ENCODE data around the gene RNF208. TPM values are rescaled to one million over a fixed set of nuclear protein-coding genes. Genes with fewer than 3 reads are reported as not detected.

Gene RNF208
- polyA plus RNA-seq, 3 donors from 2014 or later, result not detected

DNA sequence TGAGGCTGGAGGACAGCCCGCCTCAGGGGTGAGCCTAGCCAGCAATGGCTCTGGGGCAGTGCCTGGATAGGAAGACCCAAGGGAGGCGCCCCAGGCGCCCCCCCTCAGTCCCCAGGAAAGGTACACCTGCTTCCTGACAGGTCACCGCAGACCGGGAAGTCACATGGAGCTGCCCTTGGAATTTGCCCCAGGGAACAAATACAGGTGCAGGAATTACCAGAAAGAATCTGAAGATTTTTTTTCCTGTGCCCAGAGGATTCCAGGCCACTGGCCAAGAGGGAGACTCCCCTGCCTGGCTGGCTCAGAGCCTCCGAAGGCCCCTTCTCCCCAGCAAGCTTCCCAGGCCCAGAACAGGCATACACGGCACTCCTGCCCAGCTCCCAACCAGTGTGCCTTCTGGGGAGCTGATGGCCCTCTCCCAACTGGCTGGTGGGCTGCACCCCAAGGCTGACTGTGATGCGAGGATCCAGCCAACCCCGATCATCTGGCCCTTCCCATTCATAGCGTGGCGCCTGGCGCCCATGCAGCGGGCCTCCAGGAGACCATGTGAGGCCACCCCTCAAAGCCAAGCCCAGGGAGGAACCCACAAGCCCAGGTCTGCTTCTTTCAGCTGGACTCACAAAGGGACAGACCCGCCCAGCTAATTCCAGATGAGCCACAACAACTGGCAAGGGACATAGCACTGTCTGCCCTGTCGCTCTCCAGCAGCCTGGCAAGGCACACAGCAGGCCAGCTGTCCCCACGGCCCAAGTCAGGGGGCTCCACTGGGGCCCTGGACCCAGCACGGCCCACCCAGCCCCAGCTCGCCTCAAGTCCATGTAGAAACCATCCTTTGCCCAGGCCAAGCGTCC lies 23.8 kb downstream of the RNF208 start:
- Mint-ChIP-seq H3K27me3 (ENCODE audit: low read depth in 3 of 3) (peaks cover 0 to 4% (median 0%) of the 10 kb centered on the region in 3 donors), H3K4me1 (peaks cover 7 to 12% of the 10 kb centered on the region in 2 donors), H3K27ac (no peak overlapping the region), H3K9me3 (no peaks in the 10 kb centered on the region), H3K4me3 (peak overlapping the region in 3 of 5 donors; percentile 24 to 46 (median 24)), H3K36me3 (no peaks in the 10 kb centered on the region)
- DNase-seq, result no peak

DNA sequence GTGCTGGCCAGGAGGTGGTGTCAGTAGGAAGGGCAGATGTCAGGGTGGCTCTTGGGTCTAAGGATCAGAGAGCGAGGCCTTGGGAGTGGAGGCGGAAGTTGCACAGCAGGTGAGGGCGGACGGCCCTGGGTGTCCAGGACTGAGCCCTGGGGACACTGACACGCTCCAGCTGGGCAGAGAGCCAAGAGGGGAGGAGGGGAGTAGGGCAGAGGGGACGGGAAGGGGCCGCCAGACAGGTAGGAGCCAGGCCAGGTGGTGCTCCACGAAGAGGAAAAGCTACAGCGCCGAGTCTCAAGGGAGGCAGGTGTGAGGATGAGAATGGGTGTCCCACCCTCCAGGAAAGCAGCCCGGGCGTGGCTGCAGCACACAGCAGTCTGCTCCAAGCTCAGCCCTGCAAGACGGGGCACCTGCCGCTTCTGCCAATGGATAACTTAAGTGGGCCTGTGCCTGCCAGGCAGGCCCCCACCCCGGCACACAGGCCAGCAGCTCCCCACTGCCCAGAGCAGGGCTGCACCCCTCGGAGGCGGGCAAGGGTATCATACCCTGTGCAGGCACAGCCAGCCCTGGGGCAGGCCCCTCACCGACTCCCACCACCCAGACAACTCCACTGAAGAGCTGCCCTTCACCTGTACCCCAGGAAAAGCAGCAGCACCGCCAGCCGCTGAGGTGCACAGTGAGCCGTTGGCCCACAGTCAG lies 26.4 kb downstream of the RNF208 start:
- Mint-ChIP-seq H3K9me3 (no peaks in the 10 kb centered on the region), H3K27ac (no peak overlapping the region), H3K27me3 (ENCODE audit: low read depth in 3 of 3) (peaks cover 0 to 2% (median 2%) of the 10 kb centered on the region in 3 donors), H3K4me3 (no peak overlapping the region), H3K4me1 (peaks cover 0 to 7% of the 10 kb centered on the region in 2 donors), H3K36me3 (no peaks in the 10 kb centered on the region)
- DNase-seq, result no peak

DNA sequence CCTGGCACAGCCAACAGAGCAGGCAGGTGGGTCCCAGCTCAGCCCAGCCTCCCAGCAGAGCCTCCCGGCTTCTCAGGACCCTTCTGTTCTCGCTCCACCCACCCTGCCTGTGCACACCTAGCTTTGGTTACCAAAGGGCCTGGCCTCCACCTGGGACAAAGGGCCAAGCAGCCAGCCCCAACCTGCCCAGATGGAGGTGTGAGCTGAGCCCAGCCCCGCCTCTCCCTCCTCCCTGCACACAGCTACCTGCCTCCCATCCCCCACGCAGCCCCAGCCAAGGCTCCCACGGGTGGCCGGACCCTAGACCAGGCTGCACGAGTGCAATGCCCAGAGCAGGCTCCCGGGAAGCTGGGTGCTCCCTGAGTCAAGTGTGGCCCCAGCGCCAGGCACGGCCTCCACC lies 27.1 kb downstream of the RNF208 start:
- Mint-ChIP-seq H3K36me3 (no peaks in the 10 kb centered on the region), H3K9me3 (no peaks in the 10 kb centered on the region), H3K4me1 (peaks cover 0 to 7% of the 10 kb centered on the region in 2 donors), H3K27me3 (ENCODE audit: low read depth in 3 of 3) (peaks cover 0 to 2% (median 1%) of the 10 kb centered on the region in 3 donors), H3K27ac (no peak overlapping the region), H3K4me3 (no peak overlapping the region)
- DNase-seq, result no peak

DNA sequence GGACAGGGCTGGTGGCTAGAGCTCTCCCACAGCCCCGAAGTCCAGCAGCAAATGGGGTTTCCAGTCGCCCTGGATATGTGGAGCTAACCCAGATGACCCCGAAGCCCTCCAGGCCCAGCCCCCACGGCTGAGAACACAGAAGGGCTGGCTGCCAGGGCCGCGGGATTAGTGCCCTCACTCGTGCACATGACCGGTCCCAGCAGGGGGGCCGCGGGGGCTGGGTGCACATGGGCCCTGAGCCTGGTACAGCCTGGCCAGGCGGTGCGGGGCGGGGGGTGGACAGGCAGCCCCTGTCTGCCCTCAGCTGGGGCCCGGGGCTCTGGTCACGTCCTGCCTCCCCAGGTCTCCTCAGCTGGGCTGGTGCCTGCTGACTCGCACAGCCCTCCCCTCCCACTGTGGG lies 27.7 kb downstream of the RNF208 start:
- Mint-ChIP-seq H3K36me3 (no peaks in the 10 kb centered on the region), H3K27ac (no peak overlapping the region), H3K4me3 (no peak overlapping the region), H3K27me3 (ENCODE audit: low read depth in 3 of 3) (peaks cover 0 to 2% (median 1%) of the 10 kb centered on the region in 3 donors), H3K9me3 (no peaks in the 10 kb centered on the region), H3K4me1 (peaks cover 5 to 9% of the 10 kb centered on the region in 2 donors)
- no peak for DNase-seq

DNA sequence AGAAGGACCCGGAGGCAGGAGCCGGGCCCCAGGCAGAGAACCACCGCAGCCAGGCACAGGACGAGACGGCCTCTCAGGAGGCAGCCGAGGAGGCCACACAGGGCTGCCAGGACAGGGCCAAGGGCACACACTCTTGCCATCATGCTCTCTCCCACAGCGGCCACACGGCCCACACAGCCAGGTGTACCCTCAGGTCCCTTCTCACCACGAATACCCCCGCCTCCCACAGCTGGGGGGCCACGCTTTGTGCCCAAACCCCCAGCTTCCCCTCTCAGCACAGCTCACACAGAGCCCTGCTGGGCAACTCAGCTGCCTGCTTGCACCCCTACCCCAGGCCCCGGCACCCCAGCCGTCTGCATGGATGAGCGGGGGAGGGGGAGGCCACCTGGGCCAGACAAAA lies 28.3 kb downstream of the RNF208 start:
- H3K9me3 Mint-ChIP-seq, result no peaks in the 10 kb centered on the region
- DNase-seq, result no peak
- no peak overlapping the region for H3K4me3 Mint-ChIP-seq
- H3K4me1 Mint-ChIP-seq, result peaks cover 11 to 14% of the 10 kb centered on the region in 2 donors
- no peak overlapping the region for H3K27ac Mint-ChIP-seq
- no peaks in the 10 kb centered on the region for H3K36me3 Mint-ChIP-seq
- H3K27me3 Mint-ChIP-seq (ENCODE audit: low read depth in 3 of 3), result peaks cover 0 to 2% (median 1%) of the 10 kb centered on the region in 3 donors

DNA sequence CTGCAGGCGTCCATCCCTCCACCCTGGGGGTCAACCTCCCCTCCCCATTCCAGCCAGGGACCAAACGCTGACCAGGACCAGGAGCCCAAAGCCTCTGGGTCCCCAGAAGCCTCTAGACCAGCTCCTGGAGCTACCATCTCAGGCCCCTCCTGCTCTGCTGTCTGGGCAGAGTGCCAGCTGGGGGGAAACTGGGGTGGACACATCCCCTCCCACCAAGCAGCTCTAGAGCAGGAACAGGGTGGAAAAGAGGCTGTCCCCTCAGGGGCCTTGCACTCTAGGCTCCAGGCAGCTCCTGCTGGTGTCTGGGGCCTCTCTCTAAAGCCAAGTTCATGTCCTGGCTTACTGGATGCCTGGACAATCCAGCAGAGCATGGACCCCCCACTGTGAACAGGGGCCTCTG lies 29.2 kb downstream of the RNF208 start:
- no peak for DNase-seq
- Mint-ChIP-seq H3K36me3 (no peaks in the 10 kb centered on the region), H3K4me3 (no peak overlapping the region), H3K27me3 (ENCODE audit: low read depth in 3 of 3) (peaks cover 2 to 8% (median 7%) of the 10 kb centered on the region in 3 donors), H3K4me1 (peaks cover 12 to 16% of the 10 kb centered on the region in 2 donors), H3K9me3 (no peaks in the 10 kb centered on the region), H3K27ac (no peak overlapping the region)

DNA sequence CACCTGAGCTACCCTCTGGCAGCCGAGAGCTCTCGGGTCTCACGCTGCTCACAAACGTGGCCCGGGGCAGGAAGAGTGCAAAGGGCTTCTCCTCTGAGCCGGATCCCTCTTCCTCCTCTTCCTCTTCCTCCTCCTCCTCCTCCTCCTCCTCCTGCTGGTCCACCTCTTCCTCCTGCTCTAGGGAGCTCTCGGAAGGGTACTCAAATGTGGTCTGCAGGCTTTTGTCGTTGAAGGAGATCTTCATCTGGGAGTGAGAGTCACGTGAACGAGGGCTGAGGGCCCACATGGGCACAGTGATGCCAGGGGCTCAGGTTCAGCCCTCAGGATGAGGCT lies 29.6 kb downstream of the RNF208 start:
- Mint-ChIP-seq H3K9me3 (no peaks in the 10 kb centered on the region), H3K4me1 (peaks cover 17 to 20% of the 10 kb centered on the region in 2 donors), H3K27ac (no peak overlapping the region), H3K36me3 (no peaks in the 10 kb centered on the region), H3K4me3 (no peak overlapping the region), H3K27me3 (ENCODE audit: low read depth in 3 of 3) (peaks cover 2 to 10% (median 10%) of the 10 kb centered on the region in 3 donors)
- no peak for DNase-seq

DNA sequence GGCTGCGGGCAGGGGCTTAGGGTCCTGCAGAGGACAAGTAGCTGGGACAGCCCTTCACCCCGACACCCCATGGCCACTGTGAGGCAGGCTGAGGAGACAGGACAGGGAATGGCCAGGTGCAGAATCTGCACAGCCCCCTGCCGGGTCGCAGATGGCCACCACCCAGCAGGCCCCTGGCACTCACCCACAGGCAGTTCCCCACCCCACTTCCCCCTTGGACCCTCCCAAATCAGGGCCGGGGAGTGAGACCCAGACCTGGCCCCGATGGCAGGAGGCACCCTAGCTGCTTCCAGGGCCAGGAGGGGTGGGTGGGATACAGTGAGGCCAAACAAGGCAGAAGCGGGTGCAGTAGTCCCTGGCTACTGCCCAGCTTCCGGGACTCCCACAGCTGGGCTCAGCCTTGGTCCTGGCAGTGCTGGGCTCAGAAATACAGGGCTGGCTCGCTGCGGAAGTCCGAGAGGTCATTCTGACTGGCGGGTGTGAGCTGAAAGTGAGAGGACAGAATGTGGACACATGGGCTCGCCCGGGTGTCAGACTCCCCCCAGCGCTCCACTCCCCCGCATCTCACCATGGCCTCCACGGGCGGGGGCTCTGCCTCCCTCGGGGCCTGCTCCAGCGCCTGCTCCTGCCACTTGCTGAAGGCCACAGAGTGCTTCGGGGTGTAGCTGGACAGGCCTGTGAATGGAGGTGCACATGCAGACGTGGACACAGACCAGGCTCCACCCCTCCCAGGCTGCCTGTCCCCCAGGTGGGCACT lies 30.2 kb downstream of the RNF208 start:
- H3K36me3 Mint-ChIP-seq, result no peaks in the 10 kb centered on the region

DNA sequence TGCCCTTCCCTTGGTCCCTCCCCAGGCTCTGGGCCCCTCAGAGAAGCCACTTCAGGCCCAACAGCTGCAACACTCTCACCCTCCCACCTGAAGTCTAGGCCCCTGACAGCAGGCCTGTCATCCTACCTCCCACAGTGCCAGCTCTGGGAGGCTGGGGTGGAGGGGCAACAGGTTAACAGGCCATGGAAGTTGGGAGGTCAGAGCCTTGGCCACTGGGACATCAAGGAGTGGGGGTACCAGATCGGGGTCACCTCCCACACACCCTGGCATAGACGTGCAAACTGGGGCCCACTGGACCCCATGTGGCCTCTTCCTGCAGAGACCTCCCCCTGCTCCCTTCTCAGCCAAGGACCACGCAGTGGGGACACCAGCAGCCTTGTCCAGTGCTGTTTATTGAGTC lies 30.8 kb downstream of the RNF208 start:
- H3K27me3 Mint-ChIP-seq (ENCODE audit: low read depth in 3 of 3), result peaks cover 2 to 11% (median 10%) of the 10 kb centered on the region in 3 donors
- peaks cover 28 to 32% of the 10 kb centered on the region in 2 donors for H3K4me1 Mint-ChIP-seq
- DNase-seq, result no peak
- H3K9me3 Mint-ChIP-seq, result no peaks in the 10 kb centered on the region
- peak overlapping the region in 1 of 6 donors; percentile 78 for H3K27ac Mint-ChIP-seq
- H3K36me3 Mint-ChIP-seq, result no peaks in the 10 kb centered on the region
- no peak overlapping the region for H3K4me3 Mint-ChIP-seq

More for the DNA sequence above, 30.2 kb downstream of the RNF208 start:
- Mint-ChIP-seq H3K4me3 (no peak overlapping the region), H3K4me1 (peaks cover 22 to 26% of the 10 kb centered on the region in 2 donors), H3K27ac (no peak overlapping the region), H3K27me3 (ENCODE audit: low read depth in 3 of 3) (peaks cover 2 to 11% (median 10%) of the 10 kb centered on the region in 3 donors), H3K9me3 (no peaks in the 10 kb centered on the region)
- no peak for DNase-seq

DNA sequence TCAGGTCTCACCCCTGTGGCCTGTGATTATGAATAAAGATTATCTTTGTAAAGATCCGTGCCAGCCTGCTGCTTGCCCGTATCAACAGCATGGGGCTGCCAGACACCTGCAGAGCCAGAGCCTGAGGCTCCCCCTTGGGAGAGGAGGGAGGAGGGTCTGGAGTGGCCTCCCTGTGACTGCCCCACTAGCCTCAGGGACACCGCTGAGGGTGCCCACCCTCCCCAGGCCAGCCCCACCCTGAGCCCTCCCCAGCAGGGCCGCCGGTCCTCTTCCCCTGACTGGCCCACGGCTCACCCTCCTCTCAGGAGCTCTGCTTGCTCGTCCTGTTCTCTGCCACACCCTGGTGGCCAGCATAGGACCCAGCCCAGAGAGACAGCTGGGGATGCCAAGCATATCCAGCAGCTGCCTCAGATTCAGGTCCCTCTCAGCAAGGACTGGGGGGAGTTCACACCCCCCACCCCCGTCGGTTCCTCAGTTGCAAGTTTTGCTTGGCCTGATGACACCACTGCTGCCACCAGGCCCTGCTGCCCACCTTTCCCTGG lies 31.7 kb downstream of the RNF208 start:
- Mint-ChIP-seq H3K27ac (peak overlapping the region; percentile 67 to 97 (median 74)), H3K4me1 (peaks cover 31 to 34% of the 10 kb centered on the region in 2 donors), H3K4me3 (peak overlapping the region in 4 of 5 donors; percentile 62 to 71 (median 64)), H3K36me3 (no peaks in the 10 kb centered on the region), H3K9me3 (no peaks in the 10 kb centered on the region), H3K27me3 (ENCODE audit: low read depth in 3 of 3) (peaks cover 2 to 14% (median 9%) of the 10 kb centered on the region in 3 donors)
- DNase-seq, result no peak

DNA sequence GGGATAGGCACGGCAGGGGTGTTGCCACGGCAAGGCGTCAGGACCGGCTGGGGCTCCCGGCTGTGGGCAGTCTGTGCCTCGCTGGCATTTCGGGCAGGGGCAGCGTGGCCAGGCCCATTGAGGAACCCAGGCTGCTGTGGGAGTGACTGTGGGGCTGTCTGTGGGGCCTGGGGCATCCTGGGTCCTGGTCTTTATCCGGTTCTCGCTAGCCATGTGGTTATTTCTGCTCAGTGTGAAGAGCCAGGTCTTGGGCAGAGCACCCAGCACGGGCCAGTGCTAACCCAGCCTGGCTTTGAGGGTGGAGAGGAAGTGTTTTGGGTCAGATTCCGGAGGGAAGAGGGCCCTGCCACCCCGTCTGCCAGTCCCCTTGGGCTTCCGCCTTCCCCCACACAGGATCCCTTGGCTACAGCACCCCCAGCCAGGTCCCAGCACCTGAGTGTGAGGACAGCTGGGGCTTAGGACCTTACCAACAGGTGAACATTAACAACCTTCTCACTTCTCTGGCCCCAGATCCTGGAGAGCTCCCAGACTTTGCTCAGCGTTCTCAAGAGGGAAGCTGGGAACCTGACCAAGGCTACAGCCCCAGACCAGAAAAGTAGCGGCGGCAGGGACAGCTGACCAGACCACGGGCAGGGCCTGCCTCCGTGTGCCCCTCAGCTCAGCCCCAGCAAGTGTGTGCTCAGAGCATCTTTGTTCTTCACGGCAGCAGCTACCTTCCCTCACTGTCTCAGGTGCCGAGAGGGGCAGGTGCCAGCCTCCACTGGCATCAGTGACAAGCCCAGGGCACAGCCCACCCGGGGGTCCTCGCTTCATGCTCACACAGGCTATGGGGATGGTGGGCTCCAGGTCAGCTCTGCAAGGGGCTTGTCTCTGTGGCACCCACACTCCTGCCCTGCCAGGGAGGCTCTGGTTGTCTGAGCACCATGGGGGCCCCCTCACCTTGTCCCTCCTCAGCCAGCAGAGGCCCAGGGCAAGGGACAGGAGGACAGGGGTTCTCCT lies 32.4 kb downstream of the RNF208 start:
- Mint-ChIP-seq H3K27ac (peak overlapping the region; percentile 86 to 98 (median 96)), H3K36me3 (no peaks in the 10 kb centered on the region), H3K27me3 (ENCODE audit: low read depth in 3 of 3) (peaks cover 2 to 14% (median 9%) of the 10 kb centered on the region in 3 donors), H3K9me3 (no peaks in the 10 kb centered on the region), H3K4me3 (peak overlapping the region; percentile 89 to 96 (median 94)), H3K4me1 (peaks cover 32 to 37% of the 10 kb centered on the region in 2 donors)
- DNase-seq, result no peak

DNA sequence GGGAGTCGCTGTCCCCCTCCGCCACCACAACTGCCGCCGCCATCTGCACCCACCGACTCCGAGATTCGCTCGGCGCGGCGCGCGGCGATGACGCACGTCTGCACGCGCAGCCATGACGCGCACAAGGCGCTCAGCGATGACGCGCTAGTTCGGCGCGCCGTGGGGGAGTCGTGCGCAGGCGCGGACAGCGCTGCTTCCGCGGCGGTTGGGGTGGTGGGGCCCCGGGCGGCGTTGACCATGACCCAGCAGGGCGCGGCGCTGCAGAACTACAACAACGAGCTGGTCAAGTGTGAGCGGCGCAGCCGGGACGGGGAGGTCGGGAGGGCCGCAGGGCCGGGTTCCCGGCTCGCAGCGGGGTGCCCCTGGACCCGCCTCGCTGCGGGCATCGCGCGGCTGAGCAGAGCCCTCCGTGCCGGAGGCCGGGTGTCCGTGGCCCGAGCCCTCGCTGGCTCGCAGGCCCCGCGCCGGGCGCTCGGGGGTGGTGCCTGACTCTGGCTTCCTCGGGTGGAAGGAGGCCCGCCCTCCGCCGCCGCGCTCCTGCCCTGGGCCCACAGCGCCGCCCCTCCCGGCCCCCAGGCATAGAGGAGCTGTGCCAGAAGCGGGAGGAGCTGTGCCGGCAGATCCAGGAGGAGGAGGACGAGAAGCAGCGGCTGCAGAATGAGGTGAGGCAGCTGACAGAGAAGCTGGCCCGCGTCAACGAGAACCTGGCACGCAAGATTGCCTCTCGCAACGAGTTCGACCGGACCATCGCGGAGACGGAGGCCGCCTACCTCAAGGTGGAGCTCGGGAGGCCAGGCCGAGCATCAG lies 33.3 kb downstream of the RNF208 start, which contains the start of the genes ANAPC2 and SSNA1:
Gene ANAPC2 (minus strand): TSS at position 71 of the 807 bp plus-strand sequence. CDS start 28 bp downstream, at position 43.
Gene SSNA1 (plus strand): TSS at position 187 of the 807 bp plus-strand sequence. CDS start 51 bp downstream, at position 238.
- Mint-ChIP-seq H3K36me3 (peaks cover 0 to 6% (median 4%) of the 10 kb centered on the region in 3 donors), H3K4me3 (peak within 1 kb of the TSS; percentile 91 to 96 (median 94)), H3K27me3 (ENCODE audit: low read depth in 3 of 3) (peaks cover 2 to 14% (median 9%) of the 10 kb centered on the region in 3 donors), H3K9me3 (no peaks in the 10 kb centered on the region), H3K4me1 (peaks cover 38 to 40% of the 10 kb centered on the region in 2 donors), H3K27ac (peak within 1 kb of the TSS; percentile 86 to 98 (median 96))
- DNase-seq, result peak; percentile 94 to 95 (median 95)
